ENCODE data around the gene GRM8. TPM values are rescaled to one million over a fixed set of nuclear protein-coding genes. Genes with fewer than 3 reads are reported as not detected.

The GRM8 gene
- total RNA-seq: not detected in 2 replicates

DNA sequence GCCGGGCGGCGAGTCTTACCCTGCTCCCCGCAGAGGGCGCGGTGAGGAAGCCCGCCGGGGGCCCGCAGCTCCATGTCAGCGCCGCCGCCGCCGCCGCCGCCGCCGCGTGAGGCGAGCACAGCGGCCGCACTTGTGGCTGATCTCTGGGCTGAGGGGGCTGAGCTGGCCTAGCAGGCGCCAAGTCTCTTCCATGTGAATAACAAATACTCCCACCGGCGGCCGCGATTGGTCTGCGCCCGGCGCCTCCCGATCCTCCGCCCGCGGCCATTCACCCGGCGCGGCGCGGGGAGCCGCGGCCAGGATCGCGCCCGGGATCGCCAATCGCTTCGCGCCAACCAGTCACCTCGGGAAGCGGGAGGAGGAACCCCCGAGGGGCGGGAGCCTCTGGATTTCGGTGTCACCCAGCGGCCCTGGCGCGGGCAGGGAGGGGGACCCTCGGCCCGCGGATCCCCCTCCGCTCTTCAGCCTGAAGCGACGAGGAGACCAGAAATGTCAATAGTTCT lies at the start of gene GRM8:
TSS of gene GRM8 (minus strand) at position 164 of the 503 bp plus-strand sequence.
- H3K4me3 ChIP-seq (ENCODE audit: low read depth, low read length): peak within 1 kb of the TSS; percentile 63
- TF ChIP-seq, protein P1, sequence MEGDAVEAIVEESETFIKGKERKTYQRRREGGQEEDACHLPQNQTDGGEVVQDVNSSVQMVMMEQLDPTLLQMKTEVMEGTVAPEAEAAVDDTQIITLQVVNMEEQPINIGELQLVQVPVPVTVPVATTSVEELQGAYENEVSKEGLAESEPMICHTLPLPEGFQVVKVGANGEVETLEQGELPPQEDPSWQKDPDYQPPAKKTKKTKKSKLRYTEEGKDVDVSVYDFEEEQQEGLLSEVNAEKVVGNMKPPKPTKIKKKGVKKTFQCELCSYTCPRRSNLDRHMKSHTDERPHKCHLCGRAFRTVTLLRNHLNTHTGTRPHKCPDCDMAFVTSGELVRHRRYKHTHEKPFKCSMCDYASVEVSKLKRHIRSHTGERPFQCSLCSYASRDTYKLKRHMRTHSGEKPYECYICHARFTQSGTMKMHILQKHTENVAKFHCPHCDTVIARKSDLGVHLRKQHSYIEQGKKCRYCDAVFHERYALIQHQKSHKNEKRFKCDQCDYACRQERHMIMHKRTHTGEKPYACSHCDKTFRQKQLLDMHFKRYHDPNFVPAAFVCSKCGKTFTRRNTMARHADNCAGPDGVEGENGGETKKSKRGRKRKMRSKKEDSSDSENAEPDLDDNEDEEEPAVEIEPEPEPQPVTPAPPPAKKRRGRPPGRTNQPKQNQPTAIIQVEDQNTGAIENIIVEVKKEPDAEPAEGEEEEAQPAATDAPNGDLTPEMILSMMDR (conservative IDR thresholded peaks at IDR 0.05; ENCODE audit: low read depth, low read length): no peak
- no peak for DNase-seq (ENCODE audit: low read depth)

DNA sequence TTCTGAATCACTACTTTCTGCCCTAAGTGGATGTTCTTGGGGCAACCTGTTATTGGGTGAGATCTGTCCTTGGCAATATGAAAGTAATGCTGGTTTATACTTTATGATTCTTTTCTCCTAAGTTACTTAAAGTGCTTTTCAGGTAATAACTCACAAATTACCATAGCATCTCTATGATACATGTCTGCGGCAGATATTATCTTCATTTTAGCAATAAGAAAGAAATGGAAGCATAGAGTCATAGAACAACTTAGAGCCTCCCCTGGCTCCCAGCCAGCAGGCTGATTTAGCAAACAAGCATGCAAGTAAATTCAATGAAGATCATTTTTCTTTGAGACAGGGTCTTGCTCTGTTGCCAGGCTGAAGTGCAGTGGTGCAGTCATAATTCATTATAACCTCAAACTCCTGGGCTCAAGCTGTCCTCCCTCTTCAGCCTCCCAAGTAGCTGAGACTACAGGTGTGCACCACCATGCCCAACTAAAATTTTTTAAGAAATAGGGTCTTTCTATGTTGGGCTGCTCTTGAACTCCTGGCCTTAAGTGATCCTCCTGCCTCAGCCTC lies 38.1 kb upstream of the GRM8 start:
- no peak overlapping the region for H3K4me3 ChIP-seq (ENCODE audit: low read depth, low read length)
- TF ChIP-seq, protein P1 (conservative IDR thresholded peaks at IDR 0.05; ENCODE audit: low read depth, low read length): no peak
- no peak for DNase-seq (ENCODE audit: low read depth)

DNA sequence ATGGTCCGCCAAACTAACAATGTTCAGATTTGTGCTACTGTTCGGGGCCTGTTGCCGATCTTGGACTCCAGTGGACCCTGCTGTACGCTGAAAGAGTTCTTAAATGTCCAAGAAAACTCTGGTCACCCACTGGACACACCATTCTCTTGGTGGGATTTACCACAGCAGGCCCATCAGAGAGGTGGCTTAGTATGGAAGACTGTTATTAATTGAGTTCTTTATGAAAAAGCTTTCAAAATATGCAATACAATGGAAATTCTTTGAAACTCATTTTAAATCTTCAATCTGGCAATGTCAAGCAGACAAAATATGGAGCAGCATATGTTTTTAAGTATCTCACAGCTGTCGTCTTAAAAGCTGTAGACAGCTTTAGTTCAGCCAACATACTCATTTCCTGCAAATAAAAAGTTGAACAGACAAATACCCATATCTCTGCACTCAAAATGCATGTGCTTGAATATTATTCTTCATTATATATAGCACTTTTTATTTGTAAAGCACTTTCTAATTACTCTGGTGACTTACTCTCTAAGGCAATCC lies 37.4 kb upstream of the GRM8 start:
- no peak for DNase-seq (ENCODE audit: low read depth)
- H3K4me3 ChIP-seq (ENCODE audit: low read depth, low read length): no peak overlapping the region
- TF ChIP-seq, protein P1 (conservative IDR thresholded peaks at IDR 0.05; ENCODE audit: low read depth, low read length): no peak

DNA sequence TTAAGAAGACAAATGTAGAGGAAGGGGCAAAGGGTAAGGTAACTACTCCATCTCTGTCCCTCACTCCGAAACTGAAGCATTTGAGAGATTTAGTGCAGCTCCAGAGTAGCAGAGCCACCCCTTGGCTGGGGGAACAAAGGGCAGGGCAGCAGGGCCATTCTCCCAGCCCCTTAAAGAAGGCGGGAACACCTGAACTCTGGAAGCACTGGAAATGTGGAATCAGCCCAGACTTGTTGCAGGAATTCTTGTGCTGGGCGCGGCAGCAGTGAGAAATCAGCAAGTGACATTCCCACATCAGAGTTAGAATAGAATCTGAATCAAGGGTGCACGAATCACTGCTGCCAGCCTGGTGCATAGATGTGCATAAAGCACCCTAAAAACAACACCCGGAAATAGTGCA lies 34.4 kb upstream of the GRM8 start:
- TF ChIP-seq, protein P1 (conservative IDR thresholded peaks at IDR 0.05; ENCODE audit: low read depth, low read length): no peak
- H3K4me3 ChIP-seq (ENCODE audit: low read depth, low read length): no peak overlapping the region
- DNase-seq (ENCODE audit: low read depth): no peak

DNA sequence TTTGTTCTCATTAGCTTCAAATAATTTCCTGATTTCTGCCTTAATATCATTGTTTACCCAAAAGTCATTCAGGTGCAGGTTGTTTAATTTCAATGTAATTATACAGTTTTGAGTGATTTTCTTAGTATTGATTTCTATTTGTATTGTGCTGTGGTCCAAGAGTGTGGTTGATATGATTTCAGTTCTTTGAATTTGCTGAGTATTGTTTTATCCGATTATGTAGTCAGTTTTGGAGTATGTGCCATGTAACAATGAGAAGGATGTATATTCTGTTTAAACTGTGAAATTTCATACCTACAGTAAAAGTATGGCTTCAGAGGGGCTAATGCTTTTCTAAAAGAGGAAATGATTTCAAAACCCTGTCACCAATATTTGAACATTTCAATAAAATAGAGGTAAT lies 17.4 kb upstream of the GRM8 start:
- no peak overlapping the region for H3K4me3 ChIP-seq (ENCODE audit: low read depth, low read length)
- no peak for DNase-seq (ENCODE audit: low read depth)
- TF ChIP-seq, protein P1 (conservative IDR thresholded peaks at IDR 0.05; ENCODE audit: low read depth, low read length): no peak

DNA sequence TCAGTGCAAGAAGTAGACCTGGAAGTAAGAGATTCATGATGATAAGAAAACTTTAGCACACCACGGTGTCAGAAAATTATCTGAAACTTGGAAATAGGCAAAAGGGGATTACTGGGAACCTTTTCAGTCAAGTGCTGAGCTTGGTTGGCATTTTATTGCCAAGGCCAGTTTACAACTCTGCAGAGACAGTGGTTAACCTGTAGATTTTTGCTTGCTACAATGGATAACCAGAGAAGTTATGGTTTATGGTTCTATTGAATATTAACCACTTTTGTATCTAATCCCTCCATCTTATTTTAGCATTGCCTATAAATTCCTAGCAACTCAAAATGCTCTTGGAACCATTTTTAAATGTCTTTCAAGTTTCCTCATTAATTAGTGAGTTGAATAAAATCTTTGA lies 13.3 kb upstream of the GRM8 start:
- DNase-seq (ENCODE audit: low read depth): no peak
- no peak overlapping the region for H3K4me3 ChIP-seq (ENCODE audit: low read depth, low read length)
- TF ChIP-seq, protein P1 (conservative IDR thresholded peaks at IDR 0.05; ENCODE audit: low read depth, low read length): no peak

DNA sequence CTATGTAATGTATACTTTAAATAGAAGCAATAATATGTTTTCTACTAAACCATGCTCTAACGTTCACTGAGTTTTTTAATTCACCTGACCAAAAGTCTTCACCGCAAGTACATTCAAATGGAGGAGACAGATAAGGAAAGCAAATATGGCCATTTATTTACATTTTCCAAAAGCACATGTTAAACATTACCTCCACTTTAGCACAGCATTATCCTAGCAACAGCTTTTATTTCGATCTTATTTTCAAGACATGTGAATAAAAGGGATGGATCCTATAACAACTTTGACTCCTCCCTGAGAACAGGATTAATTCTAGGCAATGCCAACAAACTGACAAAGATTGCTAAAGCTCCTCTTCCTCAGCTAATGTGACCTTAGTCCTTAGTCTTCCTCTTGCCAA lies 11.5 kb upstream of the GRM8 start:
- H3K4me3 ChIP-seq (ENCODE audit: low read depth, low read length): no peak overlapping the region
- TF ChIP-seq, protein P1 (conservative IDR thresholded peaks at IDR 0.05; ENCODE audit: low read depth, low read length): no peak
- no peak for DNase-seq (ENCODE audit: low read depth)
